ENCODE data around the gene MYO10. TPM values are rescaled to one million over a fixed set of nuclear protein-coding genes. Genes with fewer than 3 reads are reported as not detected.

The MYO10 gene
- total RNA-seq, 2 experiments from 2014 or later: 0.03 to 1.7 TPM

- ChIA-PET CTCF (ENCODE audit: unreplicated experiment) (no interaction called here), POLR2A (interaction anchor here (0.5 to 0.6 kb wide), 2 partner anchors 17 to 250 kb away, joined by 3 read pairs; no protein-coding TSS in a partner anchor)
- intact Hi-C loops (cut with micrococcal nuclease; ENCODE audit: unreplicated experiment): no loop called here
- H2AFZ ChIP-seq (ENCODE audit: low read length): no peak overlapping the region
- no peak overlapping the region for H3K4me3 ChIP-seq (ENCODE audit: low read depth, low read length, poor library complexity, severe bottlenecking)
- H3K27ac ChIP-seq (ENCODE audit: low read depth, low read length, poor library complexity, severe bottlenecking): no peak overlapping the region
- H4K20me1 ChIP-seq (ENCODE audit: insufficient read depth, low read length): no peaks in the 10 kb centered on the region
- H3K36me3 ChIP-seq (ENCODE audit: insufficient read depth, low read length): no peaks in the 10 kb centered on the region
- no peak for DNase-seq (ENCODE audit: low spot score)
- TF ChIP-seq CTCF (conservative IDR thresholded peaks at IDR 0.05; ENCODE audit: low read length) (no peak), EZH2phosphoT487 (IDR thresholded peaks at IDR 0.05; ENCODE audit: borderline replicate concordance, low read depth, low read length) (no peak)
- H3K4me1 ChIP-seq (ENCODE audit: insufficient read depth, low read length, poor library complexity, severe bottlenecking): no peaks in the 10 kb centered on the region
- H3K9me3 ChIP-seq (ENCODE audit: low read length): no peaks in the 10 kb centered on the region
- no peak overlapping the region for H3K4me2 ChIP-seq (ENCODE audit: low read length)
- H3K9me2 ChIP-seq (ENCODE audit: insufficient read depth, low read length): no peaks in the 10 kb centered on the region
- no TSS peak for BruUV-seq (replicated peaks)
- H3K79me2 ChIP-seq (ENCODE audit: insufficient read depth, low read depth, low read length): no peaks in the 10 kb centered on the region
Observed at GRCh38 chr5:16749626-16750025, 186.5 kb downstream of the MYO10 start.

GRCh38 chr5:16744164-16744880 lies 191.8 kb downstream of the MYO10 start:
- Histone ChIP-seq H3K9me2 (ENCODE audit: insufficient read depth, low read length) (no peaks in the 10 kb centered on the region), H3K27ac (ENCODE audit: low read depth, low read length, poor library complexity, severe bottlenecking) (no peak overlapping the region), H3K4me2 (ENCODE audit: low read length) (no peak overlapping the region), H3K9me3 (ENCODE audit: low read length) (no peaks in the 10 kb centered on the region), H3K4me3 (ENCODE audit: low read depth, low read length, poor library complexity, severe bottlenecking) (no peak overlapping the region), H3K36me3 (ENCODE audit: insufficient read depth, low read length) (no peaks in the 10 kb centered on the region), H3K79me2 (ENCODE audit: insufficient read depth, low read depth, low read length) (no peaks in the 10 kb centered on the region), H4K20me1 (ENCODE audit: insufficient read depth, low read length) (no peaks in the 10 kb centered on the region), H3K4me1 (ENCODE audit: insufficient read depth, low read length, poor library complexity, severe bottlenecking) (no peaks in the 10 kb centered on the region), H2AFZ (ENCODE audit: low read length) (no peak overlapping the region)
- TF ChIP-seq CTCF (conservative IDR thresholded peaks at IDR 0.05; ENCODE audit: low read length) (no peak), EZH2phosphoT487 (IDR thresholded peaks at IDR 0.05; ENCODE audit: borderline replicate concordance, low read depth, low read length) (no peak)
- no peak for DNase-seq (ENCODE audit: low spot score)
- intact Hi-C loops (cut with micrococcal nuclease; ENCODE audit: unreplicated experiment): no loop called here
- POLR2A ChIA-PET: interaction anchor here (0.6 to 1.6 kb wide), 2 partner anchors 9 to 24 kb away, joined by 3 read pairs; no protein-coding TSS in a partner anchor
- no TSS peak for BruUV-seq (replicated peaks)
- CTCF ChIA-PET (ENCODE audit: unreplicated experiment): interaction anchor here (0.5 kb wide), 1 partner anchor 18 kb away, joined by 3 read pairs; no protein-coding TSS in a partner anchor

- no peak for DNase-seq (ENCODE audit: low spot score)
- Histone ChIP-seq H4K20me1 (ENCODE audit: insufficient read depth, low read length) (no peaks in the 10 kb centered on the region), H3K4me2 (ENCODE audit: low read length) (no peak overlapping the region), H3K79me2 (ENCODE audit: insufficient read depth, low read depth, low read length) (no peaks in the 10 kb centered on the region), H3K4me1 (ENCODE audit: insufficient read depth, low read length, poor library complexity, severe bottlenecking) (no peaks in the 10 kb centered on the region), H3K9me3 (ENCODE audit: low read length) (no peaks in the 10 kb centered on the region), H3K36me3 (ENCODE audit: insufficient read depth, low read length) (no peaks in the 10 kb centered on the region), H3K4me3 (ENCODE audit: low read depth, low read length, poor library complexity, severe bottlenecking) (no peak overlapping the region), H3K9me2 (ENCODE audit: insufficient read depth, low read length) (no peaks in the 10 kb centered on the region), H3K27ac (ENCODE audit: low read depth, low read length, poor library complexity, severe bottlenecking) (no peak overlapping the region), H2AFZ (ENCODE audit: low read length) (no peak overlapping the region)
- no TSS peak for BruUV-seq (replicated peaks)
- POLR2A ChIA-PET: interaction anchor here (0.6 kb wide), 1 partner anchor 1512 kb away, joined by 5 read pairs; no protein-coding TSS in a partner anchor
- intact Hi-C loops (cut with micrococcal nuclease; ENCODE audit: unreplicated experiment): no loop called here
- CTCF ChIA-PET (ENCODE audit: unreplicated experiment): no interaction called here
- TF ChIP-seq EZH2phosphoT487 (IDR thresholded peaks at IDR 0.05; ENCODE audit: borderline replicate concordance, low read depth, low read length) (no peak), CTCF (conservative IDR thresholded peaks at IDR 0.05; ENCODE audit: low read length) (no peak)
Observed at GRCh38 chr5:16742938-16743337, 193.2 kb downstream of the MYO10 start.

All from OCI-LY7 (cell line).